ENCODE measurements around the gene C16orf86. TPM values are rescaled to one million over a fixed set of nuclear protein-coding genes. Genes with fewer than 3 reads are reported as not detected.

The C16orf86 gene
- total RNA-seq, 1 experiment from 2014 or later = 0.79 TPM

DNA sequence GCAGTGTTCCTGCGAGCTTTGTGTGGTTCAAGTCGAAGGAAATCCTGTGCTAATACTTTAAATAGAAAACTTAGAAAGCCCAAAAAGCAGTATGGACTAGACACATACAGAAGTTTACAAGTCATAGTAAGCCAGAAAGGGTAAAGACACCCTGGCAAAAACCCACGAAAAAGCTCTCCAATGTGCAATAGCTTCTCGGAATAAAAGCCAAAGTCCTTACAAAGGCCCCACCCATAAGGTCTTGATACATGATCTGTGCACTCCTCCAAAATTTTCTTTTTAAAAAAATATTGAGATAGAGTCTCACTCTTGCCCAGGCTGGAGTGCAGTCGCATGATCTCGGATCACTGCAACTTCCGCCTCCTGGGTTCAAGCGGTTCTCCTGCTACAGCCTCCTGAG, 10.3 kb downstream of the C16orf86 start:
- H2AFZ ChIP-seq (ENCODE audit: low read depth, low read length, poor library complexity, severe bottlenecking) = no peak overlapping the region
- ATAC-seq (no peak), DNase-seq (ENCODE audit: low read depth, low spot score) (no peak)
- no peaks in the 10 kb centered on the region for H4K20me1 ChIP-seq (ENCODE audit: insufficient read depth)
- ChIA-PET CTCF (interaction anchor here (2.0 kb wide), 1 partner anchor 156 kb away, joined by 5 read pairs; no protein-coding TSS in a partner anchor), RAD21 (ENCODE audit: low non-redundant PET in 1 of 2, low total read pairs in 2 of 2, uncharacterized antibody in 2 of 2, unreplicated experiment in 2 of 2) (no interaction called here), POLR2A (no interaction called here)
- H3K9me3 ChIP-seq (ENCODE audit: control insufficient read depth in 1 of 2, insufficient read depth in 1 of 2, low read depth in 1 of 2, low read length in 2 of 2) = no peaks in the 10 kb centered on the region
- H3K79me2 ChIP-seq (ENCODE audit: insufficient read depth, low read length) = no peaks in the 10 kb centered on the region
- no TSS peak for BruUV-seq (replicated peaks)
- no peak overlapping the region for H3K27ac ChIP-seq (ENCODE audit: low read depth, low read length)
- no peaks in the 10 kb centered on the region; a peak in 1 of 4 replicates for H3K36me3 ChIP-seq (ENCODE audit: control insufficient read depth in 1 of 2, insufficient read depth in 2 of 2, low read length in 2 of 2)
- no peak overlapping the region for H3K4me2 ChIP-seq (ENCODE audit: low read length)
- H3K27me3 ChIP-seq (ENCODE audit: insufficient read depth, low read length) = no peaks in the 10 kb centered on the region
- no peak overlapping the region for H3K9ac ChIP-seq (ENCODE audit: low read length)
- no peaks in the 10 kb centered on the region for H3K9me2 ChIP-seq (ENCODE audit: insufficient read depth)
- intact Hi-C loops (cut with micrococcal nuclease) = no loop called here
- TF ChIP-seq CBX3 (IDR thresholded peaks at IDR 0.05; ENCODE audit: low read depth) = no peak
- peaks cover 0 to 5% of the 10 kb centered on the region in 2 experiments; a peak in 2 of 4 replicates for H3K4me1 ChIP-seq (ENCODE audit: control insufficient read depth in 1 of 2, insufficient read depth in 2 of 2, low read length in 2 of 2)
- H3K4me3 ChIP-seq (replicated peaks in 1 of 2; ENCODE audit: low read depth in 1 of 2, low read length in 2 of 2) = no peak overlapping the region

DNA sequence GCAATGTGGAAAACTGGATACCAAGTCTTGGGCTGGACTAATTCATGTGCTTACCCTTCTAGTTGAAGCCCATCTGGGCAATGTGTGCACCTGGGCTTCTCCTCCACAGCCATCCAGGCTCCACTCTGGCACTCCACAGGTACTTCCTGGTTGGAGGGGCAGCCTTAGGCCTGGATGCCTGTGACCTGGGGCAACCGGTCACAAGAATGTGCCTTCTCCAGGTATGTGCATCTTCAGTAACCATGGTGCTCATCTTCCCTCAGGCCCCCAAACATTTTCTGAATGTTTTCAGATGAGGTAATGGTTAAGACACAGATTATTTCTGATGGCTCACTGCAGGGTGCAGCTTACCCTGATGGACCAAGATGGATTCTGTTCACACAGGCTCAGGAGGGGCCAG, 11.1 kb downstream of the C16orf86 start:
- ATAC-seq (no peak), DNase-seq (ENCODE audit: low read depth, low spot score) (no peak)
- Histone ChIP-seq H2AFZ (ENCODE audit: low read depth, low read length, poor library complexity, severe bottlenecking) (no peak overlapping the region), H3K4me3 (replicated peaks in 1 of 2; ENCODE audit: low read depth in 1 of 2, low read length in 2 of 2) (no peak overlapping the region), H3K9me3 (ENCODE audit: control insufficient read depth in 1 of 2, insufficient read depth in 1 of 2, low read depth in 1 of 2, low read length in 2 of 2) (no peaks in the 10 kb centered on the region), H3K27me3 (ENCODE audit: insufficient read depth, low read length) (no peaks in the 10 kb centered on the region), H3K9me2 (ENCODE audit: insufficient read depth) (no peaks in the 10 kb centered on the region), H3K36me3 (ENCODE audit: control insufficient read depth in 1 of 2, insufficient read depth in 2 of 2, low read length in 2 of 2) (peaks cover 0 to 4% of the 10 kb centered on the region in 2 experiments; a peak in 2 of 4 replicates), H3K27ac (ENCODE audit: low read depth, low read length) (no peak overlapping the region), H3K79me2 (ENCODE audit: insufficient read depth, low read length) (no peaks in the 10 kb centered on the region), H3K4me1 (ENCODE audit: control insufficient read depth in 1 of 2, insufficient read depth in 2 of 2, low read length in 2 of 2) (no peaks in the 10 kb centered on the region), H3K9ac (ENCODE audit: low read length) (no peak overlapping the region), H3K4me2 (ENCODE audit: low read length) (no peak overlapping the region), H4K20me1 (ENCODE audit: insufficient read depth) (no peaks in the 10 kb centered on the region)
- BruUV-seq (replicated peaks) = no TSS peak
- TF ChIP-seq YY1 (IDR thresholded peaks at IDR 0.05; ENCODE audit: extremely low read depth, insufficient replicate concordance, low read depth, low read length) (no peak), POLR2A (IDR thresholded peaks at IDR 0.05; ENCODE audit: borderline replicate concordance, extremely low read depth, insufficient read depth, insufficient read length) (no peak), CEBPB (IDR thresholded peaks at IDR 0.05; ENCODE audit: low read depth) (no peak), FOSL1 (IDR thresholded peaks at IDR 0.05; ENCODE audit: low read depth) (no peak), RAD21 (IDR thresholded peaks at IDR 0.05; ENCODE audit: low read depth) (no peak), EZH2 (IDR thresholded peaks at IDR 0.05) (no peak), ZNF274 (IDR thresholded peaks at IDR 0.05; ENCODE audit: low read depth, low read length) (no peak), ELF1 (IDR thresholded peaks at IDR 0.05; ENCODE audit: borderline replicate concordance, low read depth) (no peak), ZFX (IDR thresholded peaks at IDR 0.05) (no peak), POLR2AphosphoS5 (IDR thresholded peaks at IDR 0.05; ENCODE audit: low read depth, low read length) (no peak)
- TF ChIP-seq, protein P1, sequence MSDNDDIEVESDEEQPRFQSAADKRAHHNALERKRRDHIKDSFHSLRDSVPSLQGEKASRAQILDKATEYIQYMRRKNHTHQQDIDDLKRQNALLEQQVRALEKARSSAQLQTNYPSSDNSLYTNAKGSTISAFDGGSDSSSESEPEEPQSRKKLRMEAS (IDR thresholded peaks at IDR 0.05) = no peak
- TF ChIP-seq, protein P2, sequence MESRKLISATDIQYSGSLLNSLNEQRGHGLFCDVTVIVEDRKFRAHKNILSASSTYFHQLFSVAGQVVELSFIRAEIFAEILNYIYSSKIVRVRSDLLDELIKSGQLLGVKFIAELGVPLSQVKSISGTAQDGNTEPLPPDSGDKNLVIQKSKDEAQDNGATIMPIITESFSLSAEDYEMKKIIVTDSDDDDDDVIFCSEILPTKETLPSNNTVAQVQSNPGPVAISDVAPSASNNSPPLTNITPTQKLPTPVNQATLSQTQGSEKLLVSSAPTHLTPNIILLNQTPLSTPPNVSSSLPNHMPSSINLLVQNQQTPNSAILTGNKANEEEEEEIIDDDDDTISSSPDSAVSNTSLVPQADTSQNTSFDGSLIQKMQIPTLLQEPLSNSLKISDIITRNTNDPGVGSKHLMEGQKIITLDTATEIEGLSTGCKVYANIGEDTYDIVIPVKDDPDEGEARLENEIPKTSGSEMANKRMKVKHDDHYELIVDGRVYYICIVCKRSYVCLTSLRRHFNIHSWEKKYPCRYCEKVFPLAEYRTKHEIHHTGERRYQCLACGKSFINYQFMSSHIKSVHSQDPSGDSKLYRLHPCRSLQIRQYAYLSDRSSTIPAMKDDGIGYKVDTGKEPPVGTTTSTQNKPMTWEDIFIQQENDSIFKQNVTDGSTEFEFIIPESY (IDR thresholded peaks at IDR 0.05; ENCODE audit: extremely low read depth, insufficient replicate concordance, low read length) = no peak
- TF ChIP-seq, protein P3, sequence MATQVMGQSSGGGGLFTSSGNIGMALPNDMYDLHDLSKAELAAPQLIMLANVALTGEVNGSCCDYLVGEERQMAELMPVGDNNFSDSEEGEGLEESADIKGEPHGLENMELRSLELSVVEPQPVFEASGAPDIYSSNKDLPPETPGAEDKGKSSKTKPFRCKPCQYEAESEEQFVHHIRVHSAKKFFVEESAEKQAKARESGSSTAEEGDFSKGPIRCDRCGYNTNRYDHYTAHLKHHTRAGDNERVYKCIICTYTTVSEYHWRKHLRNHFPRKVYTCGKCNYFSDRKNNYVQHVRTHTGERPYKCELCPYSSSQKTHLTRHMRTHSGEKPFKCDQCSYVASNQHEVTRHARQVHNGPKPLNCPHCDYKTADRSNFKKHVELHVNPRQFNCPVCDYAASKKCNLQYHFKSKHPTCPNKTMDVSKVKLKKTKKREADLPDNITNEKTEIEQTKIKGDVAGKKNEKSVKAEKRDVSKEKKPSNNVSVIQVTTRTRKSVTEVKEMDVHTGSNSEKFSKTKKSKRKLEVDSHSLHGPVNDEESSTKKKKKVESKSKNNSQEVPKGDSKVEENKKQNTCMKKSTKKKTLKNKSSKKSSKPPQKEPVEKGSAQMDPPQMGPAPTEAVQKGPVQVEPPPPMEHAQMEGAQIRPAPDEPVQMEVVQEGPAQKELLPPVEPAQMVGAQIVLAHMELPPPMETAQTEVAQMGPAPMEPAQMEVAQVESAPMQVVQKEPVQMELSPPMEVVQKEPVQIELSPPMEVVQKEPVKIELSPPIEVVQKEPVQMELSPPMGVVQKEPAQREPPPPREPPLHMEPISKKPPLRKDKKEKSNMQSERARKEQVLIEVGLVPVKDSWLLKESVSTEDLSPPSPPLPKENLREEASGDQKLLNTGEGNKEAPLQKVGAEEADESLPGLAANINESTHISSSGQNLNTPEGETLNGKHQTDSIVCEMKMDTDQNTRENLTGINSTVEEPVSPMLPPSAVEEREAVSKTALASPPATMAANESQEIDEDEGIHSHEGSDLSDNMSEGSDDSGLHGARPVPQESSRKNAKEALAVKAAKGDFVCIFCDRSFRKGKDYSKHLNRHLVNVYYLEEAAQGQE (IDR thresholded peaks at IDR 0.05; ENCODE audit: low read depth) = no peak
- ChIA-PET POLR2A (no interaction called here), RAD21 (ENCODE audit: low non-redundant PET in 1 of 2, low total read pairs in 2 of 2, uncharacterized antibody in 2 of 2, unreplicated experiment in 2 of 2) (no interaction called here), CTCF (interaction anchor here (2.0 kb wide), 1 partner anchor 156 kb away, joined by 5 read pairs; no protein-coding TSS in a partner anchor)
- intact Hi-C loops (cut with micrococcal nuclease) = no loop called here

Measured in HCT116 (cell line).